Caco-2 (cell line): Measurements from ENCODE around the gene SRMS. TPM values are rescaled to one million over a fixed set of nuclear protein-coding genes. Genes with fewer than 3 reads are reported as not detected.

Source experiments
- BruUV-seq: library from RNA; stranded (reverse); fragments of 400-500 nt; replicated peaks from 2 replicates; lab custom pipeline; 2021; lab: Mats Ljungman, UMichigan
- CTCF ChIA-PET: fragments of 300-600 bp; sonication (Branson Sonifier 250); formaldehyde crosslinking; loops from one replicate; lab custom pipeline; 2022; ENCODE audit warnings: antibody characterized with exemption; lab: Charles Lee
- POLR2A ChIA-PET: fragments of 300-600 bp; sonication (Branson Sonifier 250); formaldehyde crosslinking; loops from one replicate; lab custom pipeline; 2022; ENCODE audit warnings: antibody characterized with exemption; lab: Charles Lee
- DNase-seq, 2 experiments: peaks; one replicate each; pipeline versions ENCODE4 v3.0.0 to v3.0.0-alpha.2; 2020 to 2022
- H3K27me3 ChIP-seq: replicated peaks from 2 replicates; pipeline ENCODE4 v1.6.0; 2011; ENCODE audit warnings: low read length; ENCODE audit not compliant: control insufficient read depth, insufficient read depth
- H3K36me3 ChIP-seq: 2 replicates; pipeline ENCODE4 v1.5.1; 2011; ENCODE audit warnings: low read length; ENCODE audit not compliant: control insufficient read depth, insufficient read depth
- H3K4me1 ChIP-seq: fragments of 250-450 bp; sonication (Bioruptor Pico); 2 replicates; pipeline ENCODE4 v1.5.1; 2020; ENCODE audit warnings: mild to moderate bottlenecking
- H3K4me3 ChIP-seq: 2 replicates; pipeline ENCODE4 v1.5.1; 2011; ENCODE audit warnings: low read depth, mild to moderate bottlenecking, control low read depth, low read length
- H3K9me3 ChIP-seq: fragments of 250-450 bp; sonication (Bioruptor Pico); 2 replicates; pipeline ENCODE4 v1.5.1; 2020; ENCODE audit warnings: mild to moderate bottlenecking, moderate library complexity
- H3K27ac Mint-ChIP-seq: one replicate; pipeline ENCODE4 v1.8.0; 2022; ENCODE audit warnings: mixed read lengths; ENCODE audit not compliant: unreplicated experiment
- H3K27me3 Mint-ChIP-seq: one replicate; pipeline ENCODE4 v1.8.0; 2022; ENCODE audit warnings: mixed read lengths; ENCODE audit not compliant: insufficient read depth, unreplicated experiment
- H3K36me3 Mint-ChIP-seq: one replicate; pipeline ENCODE4 v1.8.0; 2022; ENCODE audit warnings: mild to moderate bottlenecking, mixed read lengths; ENCODE audit not compliant: insufficient read depth, unreplicated experiment
- H3K4me1 Mint-ChIP-seq: one replicate; pipeline ENCODE4 v1.8.0; 2022; ENCODE audit warnings: low read depth, mixed read lengths; ENCODE audit not compliant: unreplicated experiment
- H3K4me3 Mint-ChIP-seq: one replicate; pipeline ENCODE4 v1.8.0; 2022; ENCODE audit warnings: mild to moderate bottlenecking, moderate library complexity, mixed read lengths; ENCODE audit not compliant: unreplicated experiment
- H3K9me3 Mint-ChIP-seq: one replicate; pipeline ENCODE4 v1.8.0; 2022; ENCODE audit warnings: mixed read lengths; ENCODE audit not compliant: unreplicated experiment
- CTCF ChIP-seq, 2 experiments: fragments of 200-600 bp in 1 of 2; IDR thresholded peaks; 1 replicate in 1 of 2; 2 replicates in 1 of 2; pipeline versions ENCODE4 v1.5.1 to v1.8.0; 2011 to 2022; ENCODE audit warnings: antibody characterized with exemption in 1 of 2, control low read depth in 1 of 2, inconsistent platforms in 1 of 2, low read depth in 1 of 2, low read length in 1 of 2, mild to moderate bottlenecking in 1 of 2, moderate library complexity in 1 of 2; ENCODE audit not compliant: insufficient read depth in 1 of 2, severe bottlenecking in 1 of 2, unreplicated experiment in 1 of 2
- intact Hi-C: fragments of 100-400 bp; cut with micrococcal nuclease; formaldehyde crosslinking; loops from one replicate; pipeline ENCODE4 v1.10.0; 2022; ENCODE audit not compliant: unreplicated experiment
- total RNA-seq: library from RNA; stranded (reverse); gene quantifications from 2 replicates; pipeline ENCODE4 v1.2.3, GENCODE V29; 2022

The SRMS gene
- total RNA-seq, 1 experiment from 2014 or later = not detected

GRCh38 chr20:63555661-63556381, 8.3 kb upstream of the SRMS start:
- no TSS peak for BruUV-seq
- Mint-ChIP-seq H3K27me3 (no peaks in the 10 kb centered on the region), H3K9me3 (no peaks in the 10 kb centered on the region), H3K27ac (no peak overlapping the region), H3K36me3 (peaks cover 23% of the 10 kb centered on the region), H3K4me3 (no peak overlapping the region), H3K4me1 (no peaks in the 10 kb centered on the region)
- no peak for TF ChIP-seq CTCF (IDR thresholded peaks at IDR 0.05; ENCODE audit: insufficient read depth in 1 of 2, low read depth in 1 of 2, low read length in 1 of 2, severe bottlenecking in 1 of 2, unreplicated experiment in 1 of 2)
- no peak for DNase-seq
- no peaks in the 10 kb centered on the region; the same call in 1 of the 2 replicates for H3K4me1 ChIP-seq
- ChIA-PET POLR2A (interaction anchor here (1.8 kb wide), 1 partner anchor 18 kb away, joined by 6 read pairs; the partner anchor contains the start of gene HELZ2), CTCF (interaction anchor here (0.6 to 1.1 kb wide), 2 partner anchors 18 to 30 kb away, joined by 4 read pairs; partner anchors contain the start of gene PTK6)
- H3K27me3 ChIP-seq = no peaks in the 10 kb centered on the region
- no peaks in the 10 kb centered on the region for H3K36me3 ChIP-seq
- H3K4me3 ChIP-seq = no peak overlapping the region
- peaks cover 9% of the 10 kb centered on the region for H3K9me3 ChIP-seq
- intact Hi-C loops = no loop called here

DNA sequence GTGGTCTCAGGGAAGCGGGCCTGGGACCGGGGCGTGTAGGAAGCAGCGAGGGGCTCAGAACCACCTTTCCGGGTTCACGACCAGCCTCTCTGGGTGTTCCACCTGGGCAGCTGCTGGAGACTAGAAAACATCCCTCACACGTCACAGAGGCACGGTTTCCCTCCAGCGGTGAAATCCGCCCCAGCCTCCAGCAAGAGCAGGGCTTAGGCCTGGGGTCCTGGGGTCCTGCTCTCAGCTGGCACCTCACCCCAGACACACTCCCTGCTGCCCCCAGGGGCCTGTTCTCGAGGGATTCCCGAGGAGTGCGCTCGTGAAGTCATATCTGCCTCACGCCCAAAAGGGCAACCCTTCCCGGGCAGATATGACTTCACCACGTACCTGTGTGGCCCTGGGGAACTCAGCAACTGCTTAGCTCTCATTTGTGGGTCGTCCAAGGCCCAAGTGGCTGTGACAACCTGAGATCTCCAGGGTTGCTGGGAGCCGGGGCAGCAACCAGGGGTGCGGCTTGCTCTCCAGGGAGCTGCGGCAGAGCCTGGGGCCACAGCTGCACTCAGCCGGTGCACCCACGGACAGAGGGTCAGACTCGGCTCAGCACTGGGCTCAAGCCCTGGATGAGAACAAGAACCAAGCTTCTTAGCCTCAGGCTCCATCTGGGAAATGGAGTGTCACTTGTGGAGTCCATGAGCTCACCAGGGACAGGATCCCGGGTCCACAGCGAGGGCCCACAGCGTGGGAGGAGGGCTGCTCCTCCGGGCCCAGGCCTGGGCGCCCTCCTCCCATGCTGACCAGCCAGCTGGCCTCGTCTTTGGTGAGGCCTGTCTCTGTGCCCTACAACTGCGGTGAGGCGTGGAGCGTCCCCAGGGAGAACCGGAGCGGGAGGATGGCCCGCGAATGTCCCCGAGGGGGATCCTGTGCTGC, 7.1 kb upstream of the SRMS start:
- no peak for TF ChIP-seq CTCF (IDR thresholded peaks at IDR 0.05; ENCODE audit: insufficient read depth in 1 of 2, low read depth in 1 of 2, low read length in 1 of 2, severe bottlenecking in 1 of 2, unreplicated experiment in 1 of 2)
- BruUV-seq = no TSS peak
- Histone ChIP-seq H3K9me3 (peaks cover 4% of the 10 kb centered on the region), H3K27me3 (no peaks in the 10 kb centered on the region), H3K4me3 (no peak overlapping the region), H3K36me3 (no peaks in the 10 kb centered on the region), H3K4me1 (no peaks in the 10 kb centered on the region; the same call in 1 of the 2 replicates)
- peak overlapping the region; percentile 47 for H3K4me3 Mint-ChIP-seq
- ChIA-PET CTCF (interaction anchor here (0.6 to 1.1 kb wide), 3 partner anchors 17 to 108 kb away, joined by 4 to 5 read pairs (median 4); partner anchors contain the start of gene PTK6), POLR2A (interaction anchor here (0.5 to 1.8 kb wide), 2 partner anchors 19 to 119 kb away, joined by 4 to 6 read pairs; partner anchors contain the start of gene HELZ2)
- intact Hi-C loops = no loop called here
- peaks cover 15% of the 10 kb centered on the region for H3K36me3 Mint-ChIP-seq
- no peaks in the 10 kb centered on the region for H3K4me1 Mint-ChIP-seq
- H3K27ac Mint-ChIP-seq = no peak overlapping the region
- H3K27me3 Mint-ChIP-seq = no peaks in the 10 kb centered on the region
- no peak for DNase-seq
- H3K9me3 Mint-ChIP-seq = no peaks in the 10 kb centered on the region

DNA sequence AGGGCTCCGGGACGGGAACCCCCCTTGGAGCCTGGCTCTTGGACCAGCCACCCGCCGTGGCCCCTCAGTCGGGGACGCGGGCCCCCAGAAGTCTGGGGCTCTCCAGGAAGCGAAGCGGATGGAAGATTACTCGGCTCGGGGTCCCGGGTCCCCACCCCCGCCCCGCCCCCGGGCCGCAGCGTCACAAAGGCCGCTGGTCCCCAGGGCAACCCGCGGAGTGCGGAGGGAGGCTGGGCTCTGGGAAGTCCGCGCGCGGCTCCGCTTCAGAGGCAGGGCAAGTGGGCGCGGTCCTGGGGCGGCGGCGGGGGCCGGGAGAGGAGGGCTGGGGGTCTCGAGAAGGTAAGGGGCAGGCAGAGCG, 6.4 kb upstream of the SRMS start, which contains the start of gene FNDC11:
TSS of gene FNDC11 (plus strand) at position 227 of the 358 bp plus-strand sequence. CDS start 1,505 bp downstream, outside the sequence.
- intact Hi-C loops = no loop called here
- Mint-ChIP-seq H3K4me1 (no peaks in the 10 kb centered on the region), H3K36me3 (peaks cover 15% of the 10 kb centered on the region), H3K27me3 (no peaks in the 10 kb centered on the region), H3K27ac (no peak within 1 kb of the TSS), H3K4me3 (peak within 1 kb of the TSS; percentile 47), H3K9me3 (no peaks in the 10 kb centered on the region)
- no peak for DNase-seq
- Histone ChIP-seq H3K4me3 (peak within 1 kb of the TSS; percentile 39), H3K9me3 (peaks cover 4% of the 10 kb centered on the region), H3K4me1 (no peaks in the 10 kb centered on the region; the same call in 1 of the 2 replicates), H3K27me3 (no peaks in the 10 kb centered on the region), H3K36me3 (no peaks in the 10 kb centered on the region)
- ChIA-PET POLR2A (interaction anchor here (1.8 kb wide), 1 partner anchor 20 kb away, joined by 6 read pairs; the partner anchor contains the start of gene HELZ2), CTCF (no interaction called here)
- BruUV-seq = no TSS peak
- no peak for TF ChIP-seq CTCF (IDR thresholded peaks at IDR 0.05; ENCODE audit: insufficient read depth in 1 of 2, low read depth in 1 of 2, low read length in 1 of 2, severe bottlenecking in 1 of 2, unreplicated experiment in 1 of 2)
